ENCODE measurements around the gene CYB5A.

CYB5A gene

DNA sequence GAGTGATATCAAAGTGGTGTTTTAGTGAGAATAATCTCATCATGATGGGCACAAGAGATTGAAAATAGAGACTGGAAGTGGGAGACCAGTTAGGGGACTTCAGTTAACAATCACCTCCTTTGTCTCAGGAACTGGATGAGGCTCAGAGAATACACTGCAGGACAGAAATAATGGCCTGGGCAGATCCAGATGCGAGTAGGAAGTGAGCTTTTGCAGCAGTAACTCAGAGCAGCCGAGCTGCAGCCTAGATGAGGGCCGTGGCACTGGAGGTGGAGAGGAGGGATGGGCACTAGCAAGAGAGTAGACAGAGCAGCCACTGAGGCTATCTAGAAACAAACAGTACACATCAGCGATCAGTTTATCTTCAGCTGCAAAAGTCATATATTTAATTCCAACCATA lies 48.6 kb downstream of the CYB5A start:
- DNase-seq: no peak

DNA sequence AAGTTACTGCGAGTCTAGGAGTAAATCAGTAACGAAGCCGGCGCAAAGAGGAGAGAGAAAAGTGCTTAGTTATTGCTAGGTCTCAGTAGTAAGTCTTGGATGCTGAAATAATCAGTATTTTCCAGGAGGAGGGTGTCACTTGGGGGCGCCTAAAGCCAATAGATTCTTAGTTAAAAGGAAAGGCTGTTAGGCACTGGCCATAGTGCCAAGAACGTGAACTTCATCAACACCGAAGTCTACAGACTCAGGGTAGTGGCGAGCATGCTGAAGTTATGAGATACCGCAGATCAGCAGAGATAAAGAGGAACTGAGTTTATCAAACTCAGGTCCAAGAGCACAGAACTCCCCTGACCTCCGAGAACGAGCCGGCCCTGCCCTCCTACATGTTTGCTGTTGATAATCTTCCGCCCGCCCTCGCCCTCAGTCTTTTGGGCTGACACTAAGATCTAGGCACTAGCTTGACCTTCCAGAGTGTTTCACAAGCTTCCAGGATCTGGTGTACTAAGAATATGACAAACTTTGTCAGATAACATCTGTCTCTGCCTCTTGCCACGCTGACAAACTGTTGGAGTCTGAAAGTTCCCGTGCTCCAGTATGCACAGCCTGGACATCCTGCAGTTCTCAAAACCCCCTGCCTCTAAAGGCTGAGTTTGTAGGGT lies 49.2 kb downstream of the CYB5A start:
- DNase-seq: no peak

DNA sequence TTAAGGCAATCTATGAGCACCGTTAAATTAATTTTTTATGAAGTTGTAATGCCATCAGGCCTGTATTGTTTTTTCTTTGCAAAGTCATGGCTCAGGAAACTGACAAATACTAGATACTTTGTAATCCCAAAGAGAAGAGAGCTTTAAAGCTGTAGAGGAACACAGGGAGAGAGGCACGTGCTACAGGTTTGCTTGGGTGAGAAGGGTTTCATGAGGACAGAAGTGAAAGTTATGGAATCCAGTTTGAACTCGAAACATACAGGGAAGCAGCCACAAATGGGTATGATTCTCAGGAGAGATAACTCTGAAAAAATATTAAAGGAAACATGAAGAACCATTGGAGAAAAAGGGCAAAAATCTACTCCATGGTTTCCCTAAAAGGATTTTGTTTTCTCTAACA lies 49.8 kb downstream of the CYB5A start:
- no peak for DNase-seq

DNA sequence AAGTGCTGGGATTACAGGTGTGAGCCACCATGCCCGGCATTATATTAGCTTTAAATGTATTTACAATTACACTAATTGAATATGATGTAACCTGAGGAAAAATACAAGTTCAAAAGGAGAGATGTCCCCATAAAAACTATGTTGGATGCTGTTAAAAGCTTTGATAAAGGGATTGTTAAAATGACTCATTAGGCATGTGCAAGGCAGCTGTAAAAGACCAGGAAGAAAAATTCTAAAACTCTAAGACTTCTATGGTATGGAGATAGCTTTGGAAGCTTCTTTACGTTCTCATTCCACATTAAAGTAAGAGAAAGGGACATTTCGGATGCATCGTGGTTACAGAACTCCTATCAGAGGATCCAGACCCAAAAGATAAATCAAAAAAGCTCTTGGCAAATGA lies 50.3 kb downstream of the CYB5A start:
- no peak for DNase-seq

- DNase-seq: no peak
These were observed 52.2 kb downstream of the CYB5A start for GRCh38 chr18:74239567-74239966.

GRCh38 chr18:74234326-74235171 lies 57.2 kb downstream of the CYB5A start:
- peak; percentile 20 for DNase-seq

DNA sequence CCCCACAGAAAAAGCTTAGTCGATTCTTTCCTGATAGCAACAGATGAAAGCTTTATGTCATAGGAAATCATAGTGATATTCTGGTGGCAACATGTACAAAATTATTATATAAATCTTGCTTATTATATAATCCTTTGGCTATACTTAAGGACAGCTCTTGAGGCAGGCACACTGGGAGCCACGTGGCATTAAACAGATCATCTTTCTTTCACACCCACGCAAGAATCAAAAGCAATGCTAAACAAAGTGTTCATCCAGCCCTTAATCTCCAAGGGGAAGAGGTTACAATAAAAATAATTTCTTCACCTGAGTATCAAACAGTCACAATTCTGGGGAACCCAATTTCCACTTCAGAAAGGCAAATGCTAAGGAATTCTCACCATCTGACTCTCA lies 57.8 kb downstream of the CYB5A start:
- DNase-seq: no peak

GRCh38 chr18:74230922-74231714 lies 60.6 kb downstream of the CYB5A start:
- no peak for DNase-seq

DNA sequence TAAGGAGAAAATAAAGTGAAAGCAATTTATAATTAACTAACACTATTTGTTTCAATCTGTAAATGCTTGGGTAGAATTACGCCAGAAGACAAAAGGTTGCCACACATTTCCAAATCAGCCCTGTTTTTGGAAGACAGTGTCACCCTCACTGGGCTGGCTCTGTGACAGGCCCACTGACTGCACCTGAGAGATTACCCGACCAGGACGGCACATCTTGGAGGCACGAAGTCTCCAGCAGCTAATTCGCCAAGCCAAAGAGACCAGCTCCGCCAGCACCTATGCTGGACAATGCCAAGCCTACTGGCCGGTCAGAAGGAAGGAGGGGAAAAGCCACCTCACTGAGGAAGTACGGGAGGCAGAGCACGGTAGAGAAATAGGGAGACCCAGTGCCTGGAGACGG lies 61.9 kb downstream of the CYB5A start:
- no peak for DNase-seq

DNA sequence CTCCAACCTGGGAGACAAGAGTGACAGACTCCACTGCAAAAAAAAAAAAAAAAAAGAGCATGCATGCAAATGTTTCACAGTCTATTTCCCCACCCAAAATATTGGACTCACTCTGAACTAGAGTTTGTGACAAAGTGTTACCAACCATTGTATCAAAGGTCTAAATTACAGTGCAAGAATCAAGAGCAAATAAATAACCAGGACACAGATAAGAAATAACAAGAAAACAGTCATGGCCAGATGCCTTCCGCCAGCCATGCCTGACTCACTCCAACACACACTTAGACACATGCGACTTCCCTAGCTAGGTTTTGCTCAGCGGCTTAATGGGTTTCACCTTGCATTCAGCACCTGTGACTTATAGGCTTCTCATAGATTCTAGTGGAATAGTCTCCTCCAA lies 62.8 kb downstream of the CYB5A start:
- no peak for DNase-seq

DNA sequence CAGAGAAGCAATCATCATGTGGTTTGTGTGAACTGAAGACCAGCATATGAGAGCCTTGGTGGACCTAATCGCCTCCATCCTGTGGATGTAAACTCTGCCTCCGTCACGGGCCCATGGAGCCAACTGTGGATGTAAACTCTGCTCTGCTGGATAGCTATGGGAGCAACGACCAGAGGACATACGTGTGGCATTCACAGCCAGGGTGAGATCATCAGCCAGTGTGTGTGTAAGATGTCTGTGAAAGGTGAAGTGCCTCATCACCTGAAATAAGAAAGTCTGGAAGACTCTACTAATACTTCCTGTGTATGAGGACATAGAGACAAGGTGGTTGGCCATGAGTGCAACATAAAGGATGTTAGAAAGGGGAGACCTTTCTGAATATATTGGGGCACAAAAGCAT lies 63.5 kb downstream of the CYB5A start:
- no peak for DNase-seq

DNA sequence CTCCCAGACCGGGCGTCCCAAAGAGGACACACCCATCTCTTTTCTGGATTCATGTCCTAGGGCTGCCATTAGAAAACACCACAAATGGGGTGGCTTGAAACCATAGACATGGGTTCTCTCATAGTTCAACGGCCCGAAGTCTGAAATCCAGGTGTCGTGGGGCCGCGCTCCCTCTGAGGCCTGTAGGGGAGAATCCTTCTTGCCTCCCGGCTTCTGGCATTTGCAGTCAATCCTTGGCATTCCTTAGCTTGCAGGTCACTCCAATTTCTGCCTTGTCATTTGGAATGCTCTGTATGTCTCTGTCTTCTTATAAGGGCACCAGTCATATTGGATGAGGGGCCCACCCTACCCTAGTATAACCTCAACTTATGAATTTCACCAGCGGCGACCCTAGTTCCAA lies 65.1 kb downstream of the CYB5A start:
- no peak for DNase-seq

DNA sequence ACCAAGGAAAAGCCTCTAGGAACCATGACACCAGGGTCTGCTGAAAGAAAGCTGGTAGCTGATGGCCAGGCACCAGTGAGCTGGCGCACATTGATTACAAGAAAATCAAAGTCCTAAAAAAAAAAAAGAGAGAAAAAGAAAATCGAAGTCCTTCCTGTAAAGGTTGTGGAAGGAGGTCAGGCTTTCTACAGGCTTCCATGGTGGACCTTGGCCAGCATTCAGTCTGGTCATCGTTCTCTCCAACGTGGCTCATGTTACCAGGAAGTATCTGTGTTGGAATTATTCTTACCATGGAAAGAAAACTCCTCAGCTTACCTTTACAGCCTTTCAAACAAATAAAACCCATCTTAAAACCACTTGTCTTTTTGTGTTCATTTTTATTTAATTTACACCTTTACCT lies 65.6 kb downstream of the CYB5A start:
- DNase-seq: no peak

GRCh38 chr18:74225193-74225840 lies 66.4 kb downstream of the CYB5A start:
- no peak for DNase-seq

DNA sequence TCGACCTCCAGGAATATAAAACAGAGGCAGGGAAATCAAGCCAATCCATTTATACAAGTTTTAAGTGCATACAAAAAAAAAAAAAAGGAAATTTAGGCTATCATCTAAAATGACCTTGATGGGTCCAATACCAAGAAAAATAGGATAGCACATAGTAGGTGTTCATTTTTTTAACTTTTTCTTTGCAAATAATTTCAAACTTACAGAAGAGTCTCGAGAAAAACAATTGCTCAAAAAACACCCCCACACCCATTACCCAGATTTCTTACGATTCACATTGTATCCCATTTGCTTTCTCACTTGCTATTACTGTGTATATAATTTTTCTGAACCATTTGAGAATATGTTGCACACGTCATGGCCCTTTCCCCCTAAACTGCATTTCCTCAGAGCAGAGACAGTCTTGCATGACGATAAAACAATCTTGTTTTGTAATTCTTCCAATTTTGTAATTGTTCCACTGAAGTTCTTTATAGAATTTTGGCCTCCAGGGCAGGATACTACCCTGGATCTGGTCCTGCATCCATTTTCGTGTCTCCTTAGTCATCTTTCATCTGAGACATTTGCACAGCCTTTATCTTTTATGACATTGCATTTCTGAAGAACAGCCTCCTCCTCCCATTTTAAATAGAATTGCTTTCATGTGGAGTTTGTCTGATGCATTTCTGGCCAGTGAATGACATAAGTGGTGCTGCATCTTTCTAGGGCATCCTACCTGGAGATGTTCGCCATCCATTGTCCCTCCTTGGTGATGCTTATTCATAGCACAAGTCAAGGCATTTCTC lies 68.9 kb downstream of the CYB5A start:
- no peak for DNase-seq

- DNase-seq: no peak
These were observed 70.7 kb downstream of the CYB5A start for GRCh38 chr18:74221081-74221480.

DNA sequence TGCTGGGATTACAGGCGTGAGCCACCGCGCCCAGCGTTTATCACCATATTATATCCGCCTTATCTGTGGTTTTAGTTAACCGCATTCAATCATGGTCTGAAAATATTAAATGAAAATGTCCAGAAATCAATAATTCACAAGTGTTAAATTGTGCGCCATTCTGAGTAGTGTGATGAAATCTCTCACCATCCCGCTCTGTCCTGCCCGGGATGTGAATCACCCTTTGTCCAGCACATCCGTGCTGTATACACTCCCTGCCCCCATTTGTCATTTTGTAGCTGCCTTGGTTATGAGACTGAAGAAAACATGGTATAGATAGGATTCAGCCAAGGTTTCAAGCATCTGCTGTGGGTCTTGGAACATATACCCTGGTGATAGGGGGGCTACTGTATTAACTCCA lies 72.7 kb downstream of the CYB5A start:
- DNase-seq: no peak

GRCh38 chr18:74217476-74218143 lies 74.2 kb downstream of the CYB5A start:
- no peak for DNase-seq

DNA sequence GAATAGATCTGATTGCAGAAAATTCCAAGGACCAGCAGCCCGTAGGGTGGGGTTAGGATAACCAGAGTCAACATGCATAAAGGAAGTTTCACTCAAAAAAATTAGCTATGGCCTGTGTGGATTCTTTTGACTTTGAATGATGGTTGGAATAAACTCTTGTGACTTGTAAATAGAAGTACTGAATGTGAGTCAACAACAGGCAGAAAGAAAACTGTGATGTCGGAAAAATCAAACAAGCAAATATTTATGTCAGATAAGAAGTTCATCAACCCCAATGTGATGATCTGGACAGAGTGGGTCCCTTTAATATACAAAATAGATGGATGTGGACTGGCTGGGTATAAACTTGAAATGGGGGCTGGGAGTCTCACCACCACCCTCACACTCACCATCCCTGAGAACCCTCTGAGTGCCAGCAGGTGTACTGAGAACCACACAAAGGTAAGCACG lies 75.1 kb downstream of the CYB5A start:
- DNase-seq: no peak

- no peak for DNase-seq
These were observed 75.9 kb downstream of the CYB5A start for GRCh38 chr18:74215863-74216262.

GRCh38 chr18:74213429-74213828 lies 78.3 kb downstream of the CYB5A start:
- no peak for DNase-seq
